ENCODE measurements around the gene TPM2. TPM values are rescaled to one million over a fixed set of nuclear protein-coding genes. Genes with fewer than 3 reads are reported as not detected.

The TPM2 gene
- total RNA-seq, 2 experiments from 2014 or later = 63.1 to 63.5 TPM

- no peak for DNase-seq
- ChIA-PET CTCF (no interaction called here), POLR2A (interaction anchor here (1.7 kb wide), 1 partner anchor 13 kb away, joined by 4 read pairs; no protein-coding TSS in a partner anchor)
- Histone ChIP-seq H3K4me1 (ENCODE audit: insufficient read depth, low read length) (peaks cover 15% of the 10 kb centered on the region), H3K9me3 (ENCODE audit: control insufficient read depth in 1 of 2, insufficient read depth in 1 of 2, low read length in 2 of 2) (no peaks in the 10 kb centered on the region), H3K27ac (ENCODE audit: low read depth in 1 of 2, low read length in 2 of 2) (no peak overlapping the region), H3K36me3 (ENCODE audit: insufficient read depth, low read length) (no peaks in the 10 kb centered on the region), H3K4me3 (ENCODE audit: low read length) (no peak overlapping the region), H3K27me3 (ENCODE audit: control insufficient read depth in 1 of 2, insufficient read depth in 2 of 2, low read length in 2 of 2) (peaks cover 0 to 6% of the 10 kb centered on the region in 2 experiments)
- Mint-ChIP-seq H3K4me1 (ENCODE audit: low read depth) (peaks cover 15% of the 10 kb centered on the region), H3K36me3 (ENCODE audit: low read depth) (no peaks in the 10 kb centered on the region), H3K27me3 (peaks cover 10% of the 10 kb centered on the region), H3K4me3 (no peak overlapping the region), H3K9me3 (no peaks in the 10 kb centered on the region), H3K27ac (no peak overlapping the region)
- intact Hi-C loops (cut with DNase I, micrococcal nuclease) = no loop called here
- no peak for ATAC-seq (ENCODE audit: poor library complexity)
- TF ChIP-seq CTCF (IDR thresholded peaks at IDR 0.05) = no peak
Observed at GRCh38 chr9:35674025-35674361, 15.7 kb downstream of the TPM2 start.

- H3K27ac Mint-ChIP-seq = no peak within 1 kb of the TSS
- no peaks in the 10 kb centered on the region for H3K9me3 Mint-ChIP-seq
- intact Hi-C loops (cut with DNase I, micrococcal nuclease) = no loop called here
- peaks cover 15% of the 10 kb centered on the region for H3K4me1 Mint-ChIP-seq (ENCODE audit: low read depth)
- no peaks in the 10 kb centered on the region for H3K36me3 Mint-ChIP-seq (ENCODE audit: low read depth)
- H3K4me3 Mint-ChIP-seq = peak within 1 kb of the TSS; percentile 52
- ChIA-PET POLR2A (no interaction called here), CTCF (no interaction called here)
- no peak within 1 kb of the TSS for H3K27ac ChIP-seq (ENCODE audit: low read depth in 1 of 2, low read length in 2 of 2)
- H3K36me3 ChIP-seq (ENCODE audit: insufficient read depth, low read length) = no peaks in the 10 kb centered on the region
- peaks cover 0 to 6% of the 10 kb centered on the region in 2 experiments for H3K27me3 ChIP-seq (ENCODE audit: control insufficient read depth in 1 of 2, insufficient read depth in 2 of 2, low read length in 2 of 2)
- TF ChIP-seq CTCF (IDR thresholded peaks at IDR 0.05) = no peak
- no peak for ATAC-seq (ENCODE audit: poor library complexity)
- peaks cover 10% of the 10 kb centered on the region for H3K27me3 Mint-ChIP-seq
- no peaks in the 10 kb centered on the region for H3K9me3 ChIP-seq (ENCODE audit: control insufficient read depth in 1 of 2, insufficient read depth in 1 of 2, low read length in 2 of 2)
- peaks cover 15% of the 10 kb centered on the region for H3K4me1 ChIP-seq (ENCODE audit: insufficient read depth, low read length)
- no peak for DNase-seq
- H3K4me3 ChIP-seq (ENCODE audit: low read length) = no peak within 1 kb of the TSS
Observed at GRCh38 chr9:35673132-35674024, 16.3 kb downstream of the TPM2 start, which contains the start of gene CA9. Gene CA9 (plus strand): TSS chr9:35673928. CDS start chr9:35673960, 32 bp downstream.

- Mint-ChIP-seq H3K4me3 (no peak overlapping the region), H3K27me3 (peaks cover under 1% of the 10 kb centered on the region), H3K9me3 (no peaks in the 10 kb centered on the region), H3K4me1 (ENCODE audit: low read depth) (peaks cover 26% of the 10 kb centered on the region), H3K36me3 (ENCODE audit: low read depth) (no peaks in the 10 kb centered on the region), H3K27ac (no peak overlapping the region)
- TF ChIP-seq CTCF (IDR thresholded peaks at IDR 0.05) = no peak
- Histone ChIP-seq H3K27ac (ENCODE audit: low read depth in 1 of 2, low read length in 2 of 2) (no peak overlapping the region), H3K9me3 (ENCODE audit: control insufficient read depth in 1 of 2, insufficient read depth in 1 of 2, low read length in 2 of 2) (no peaks in the 10 kb centered on the region), H3K36me3 (ENCODE audit: insufficient read depth, low read length) (no peaks in the 10 kb centered on the region), H3K27me3 (ENCODE audit: control insufficient read depth in 1 of 2, insufficient read depth in 2 of 2, low read length in 2 of 2) (no peaks in the 10 kb centered on the region), H3K4me3 (ENCODE audit: low read length) (no peak overlapping the region), H3K4me1 (ENCODE audit: insufficient read depth, low read length) (peaks cover 16% of the 10 kb centered on the region)
- DNase-seq = no peak
- ChIA-PET POLR2A (interaction anchor here (0.6 kb wide), 1 partner anchor 52 kb away, joined by 3 read pairs; no protein-coding TSS in a partner anchor), CTCF (interaction anchor here (2.2 kb wide), 1 partner anchor 27 kb away, joined by 7 read pairs; no protein-coding TSS in a partner anchor)
- intact Hi-C loops (cut with DNase I, micrococcal nuclease) = loop anchor here in 1 of 2 experiments (2.0 kb wide), 1 partner anchor 15 kb away; no protein-coding TSS in a partner anchor
- no peak for ATAC-seq (ENCODE audit: poor library complexity)
Observed at GRCh38 chr9:35669331-35670145, 20.2 kb downstream of the TPM2 start.
